GM23338 (cell line): ENCODE results near the gene ADPRH.

Source experiments
- CREB1 ChIP-seq: fragments of 250-450 bp; sonication (Bioruptor Pico); IDR thresholded peaks from 2 replicates; pipeline ENCODE4 v1.5.0; 2020; ENCODE audit warnings: low read depth, mild to moderate bottlenecking, moderate library complexity
- ETS1 ChIP-seq: IDR thresholded peaks from 2 replicates; pipeline ENCODE4 v1.6.1; 2016; ENCODE audit warnings: antibody characterized with exemption
- EZH2 ChIP-seq: fragments of 200-600 bp; sonication (generic); IDR thresholded peaks from one replicate; pipeline ENCODE4 v1.8.0; 2017; ENCODE audit warnings: antibody characterized with exemption, mild to moderate bottlenecking, low read depth; ENCODE audit not compliant: unreplicated experiment
- EZH2phosphoT487 ChIP-seq: fragments of 200-600 bp; sonication (generic); IDR thresholded peaks from one replicate; pipeline ENCODE4 v1.8.1; 2018; ENCODE audit warnings: antibody characterized with exemption; ENCODE audit not compliant: unreplicated experiment
- JUNB ChIP-seq: IDR thresholded peaks from one replicate; pipeline ENCODE4 v1.6.1; 2016; ENCODE audit warnings: antibody characterized with exemption; ENCODE audit not compliant: unreplicated experiment
- NANOG ChIP-seq: IDR thresholded peaks from 2 replicates; pipeline ENCODE4 v1.6.1; 2016; ENCODE audit warnings: antibody characterized with exemption, borderline replicate concordance
- POLR2AphosphoS5 ChIP-seq: IDR thresholded peaks from 2 replicates; pipeline ENCODE4 v1.6.1; 2016; ENCODE audit warnings: antibody characterized with exemption, low read depth
- STAT1 ChIP-seq: IDR thresholded peaks from one replicate; pipeline ENCODE4 v1.6.1; 2016; ENCODE audit warnings: antibody characterized with exemption; ENCODE audit not compliant: unreplicated experiment
- ZNF114 ChIP-seq: fragments of 250-450 bp; sonication (Bioruptor Pico); IDR thresholded peaks from 2 replicates; pipeline ENCODE4 v1.5.0; 2020; ENCODE audit warnings: mild to moderate bottlenecking, moderate library complexity
- ZNF331 ChIP-seq: fragments of 250-450 bp; sonication (Bioruptor Pico); IDR thresholded peaks from 2 replicates; pipeline ENCODE4 v1.5.0; 2020; ENCODE audit warnings: low read depth, mild to moderate bottlenecking, moderate library complexity
- TF ChIP-seq, protein P1 (sequence below), 2 experiments: fragments of 200-600 bp in 1 of 2; sonication (generic) in 1 of 2; conservative IDR thresholded peaks; 2 replicates each; pipeline versions ENCODE4 v1.5.1 to v1.6.1; 2016 to 2017; ENCODE audit warnings: antibody characterized with exemption in 2 of 2, low read depth in 2 of 2, mild to moderate bottlenecking in 2 of 2, moderate library complexity in 1 of 2
- TF ChIP-seq, protein P2 (sequence below): IDR thresholded peaks from one replicate; pipeline ENCODE4 v1.6.1; 2018; ENCODE audit warnings: antibody characterized with exemption; ENCODE audit not compliant: unreplicated experiment
- TF ChIP-seq, protein P3 (sequence below): fragments of 250-450 bp; sonication (Bioruptor Pico); IDR thresholded peaks from 2 replicates; pipeline ENCODE4 v1.5.0; 2020; ENCODE audit warnings: mild to moderate bottlenecking, moderate library complexity

- no peak for TF ChIP-seq EZH2
- TF ChIP-seq, protein P1, sequence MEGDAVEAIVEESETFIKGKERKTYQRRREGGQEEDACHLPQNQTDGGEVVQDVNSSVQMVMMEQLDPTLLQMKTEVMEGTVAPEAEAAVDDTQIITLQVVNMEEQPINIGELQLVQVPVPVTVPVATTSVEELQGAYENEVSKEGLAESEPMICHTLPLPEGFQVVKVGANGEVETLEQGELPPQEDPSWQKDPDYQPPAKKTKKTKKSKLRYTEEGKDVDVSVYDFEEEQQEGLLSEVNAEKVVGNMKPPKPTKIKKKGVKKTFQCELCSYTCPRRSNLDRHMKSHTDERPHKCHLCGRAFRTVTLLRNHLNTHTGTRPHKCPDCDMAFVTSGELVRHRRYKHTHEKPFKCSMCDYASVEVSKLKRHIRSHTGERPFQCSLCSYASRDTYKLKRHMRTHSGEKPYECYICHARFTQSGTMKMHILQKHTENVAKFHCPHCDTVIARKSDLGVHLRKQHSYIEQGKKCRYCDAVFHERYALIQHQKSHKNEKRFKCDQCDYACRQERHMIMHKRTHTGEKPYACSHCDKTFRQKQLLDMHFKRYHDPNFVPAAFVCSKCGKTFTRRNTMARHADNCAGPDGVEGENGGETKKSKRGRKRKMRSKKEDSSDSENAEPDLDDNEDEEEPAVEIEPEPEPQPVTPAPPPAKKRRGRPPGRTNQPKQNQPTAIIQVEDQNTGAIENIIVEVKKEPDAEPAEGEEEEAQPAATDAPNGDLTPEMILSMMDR (conservative IDR thresholded peaks at IDR 0.05; ENCODE audit: low read depth in 2 of 2), result no peak
- TF ChIP-seq, protein P2, sequence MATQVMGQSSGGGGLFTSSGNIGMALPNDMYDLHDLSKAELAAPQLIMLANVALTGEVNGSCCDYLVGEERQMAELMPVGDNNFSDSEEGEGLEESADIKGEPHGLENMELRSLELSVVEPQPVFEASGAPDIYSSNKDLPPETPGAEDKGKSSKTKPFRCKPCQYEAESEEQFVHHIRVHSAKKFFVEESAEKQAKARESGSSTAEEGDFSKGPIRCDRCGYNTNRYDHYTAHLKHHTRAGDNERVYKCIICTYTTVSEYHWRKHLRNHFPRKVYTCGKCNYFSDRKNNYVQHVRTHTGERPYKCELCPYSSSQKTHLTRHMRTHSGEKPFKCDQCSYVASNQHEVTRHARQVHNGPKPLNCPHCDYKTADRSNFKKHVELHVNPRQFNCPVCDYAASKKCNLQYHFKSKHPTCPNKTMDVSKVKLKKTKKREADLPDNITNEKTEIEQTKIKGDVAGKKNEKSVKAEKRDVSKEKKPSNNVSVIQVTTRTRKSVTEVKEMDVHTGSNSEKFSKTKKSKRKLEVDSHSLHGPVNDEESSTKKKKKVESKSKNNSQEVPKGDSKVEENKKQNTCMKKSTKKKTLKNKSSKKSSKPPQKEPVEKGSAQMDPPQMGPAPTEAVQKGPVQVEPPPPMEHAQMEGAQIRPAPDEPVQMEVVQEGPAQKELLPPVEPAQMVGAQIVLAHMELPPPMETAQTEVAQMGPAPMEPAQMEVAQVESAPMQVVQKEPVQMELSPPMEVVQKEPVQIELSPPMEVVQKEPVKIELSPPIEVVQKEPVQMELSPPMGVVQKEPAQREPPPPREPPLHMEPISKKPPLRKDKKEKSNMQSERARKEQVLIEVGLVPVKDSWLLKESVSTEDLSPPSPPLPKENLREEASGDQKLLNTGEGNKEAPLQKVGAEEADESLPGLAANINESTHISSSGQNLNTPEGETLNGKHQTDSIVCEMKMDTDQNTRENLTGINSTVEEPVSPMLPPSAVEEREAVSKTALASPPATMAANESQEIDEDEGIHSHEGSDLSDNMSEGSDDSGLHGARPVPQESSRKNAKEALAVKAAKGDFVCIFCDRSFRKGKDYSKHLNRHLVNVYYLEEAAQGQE, result no peak
- TF ChIP-seq POLR2AphosphoS5, result no peak
- no peak for TF ChIP-seq JUNB
- TF ChIP-seq STAT1, result no peak
- no peak for TF ChIP-seq EZH2phosphoT487
- TF ChIP-seq CREB1, result no peak
- no peak for TF ChIP-seq ZNF114 (CRISPR knock-in tag)
- TF ChIP-seq ETS1, result no peak
- no peak for TF ChIP-seq NANOG
- no peak for TF ChIP-seq ZNF331
- TF ChIP-seq, protein P3, sequence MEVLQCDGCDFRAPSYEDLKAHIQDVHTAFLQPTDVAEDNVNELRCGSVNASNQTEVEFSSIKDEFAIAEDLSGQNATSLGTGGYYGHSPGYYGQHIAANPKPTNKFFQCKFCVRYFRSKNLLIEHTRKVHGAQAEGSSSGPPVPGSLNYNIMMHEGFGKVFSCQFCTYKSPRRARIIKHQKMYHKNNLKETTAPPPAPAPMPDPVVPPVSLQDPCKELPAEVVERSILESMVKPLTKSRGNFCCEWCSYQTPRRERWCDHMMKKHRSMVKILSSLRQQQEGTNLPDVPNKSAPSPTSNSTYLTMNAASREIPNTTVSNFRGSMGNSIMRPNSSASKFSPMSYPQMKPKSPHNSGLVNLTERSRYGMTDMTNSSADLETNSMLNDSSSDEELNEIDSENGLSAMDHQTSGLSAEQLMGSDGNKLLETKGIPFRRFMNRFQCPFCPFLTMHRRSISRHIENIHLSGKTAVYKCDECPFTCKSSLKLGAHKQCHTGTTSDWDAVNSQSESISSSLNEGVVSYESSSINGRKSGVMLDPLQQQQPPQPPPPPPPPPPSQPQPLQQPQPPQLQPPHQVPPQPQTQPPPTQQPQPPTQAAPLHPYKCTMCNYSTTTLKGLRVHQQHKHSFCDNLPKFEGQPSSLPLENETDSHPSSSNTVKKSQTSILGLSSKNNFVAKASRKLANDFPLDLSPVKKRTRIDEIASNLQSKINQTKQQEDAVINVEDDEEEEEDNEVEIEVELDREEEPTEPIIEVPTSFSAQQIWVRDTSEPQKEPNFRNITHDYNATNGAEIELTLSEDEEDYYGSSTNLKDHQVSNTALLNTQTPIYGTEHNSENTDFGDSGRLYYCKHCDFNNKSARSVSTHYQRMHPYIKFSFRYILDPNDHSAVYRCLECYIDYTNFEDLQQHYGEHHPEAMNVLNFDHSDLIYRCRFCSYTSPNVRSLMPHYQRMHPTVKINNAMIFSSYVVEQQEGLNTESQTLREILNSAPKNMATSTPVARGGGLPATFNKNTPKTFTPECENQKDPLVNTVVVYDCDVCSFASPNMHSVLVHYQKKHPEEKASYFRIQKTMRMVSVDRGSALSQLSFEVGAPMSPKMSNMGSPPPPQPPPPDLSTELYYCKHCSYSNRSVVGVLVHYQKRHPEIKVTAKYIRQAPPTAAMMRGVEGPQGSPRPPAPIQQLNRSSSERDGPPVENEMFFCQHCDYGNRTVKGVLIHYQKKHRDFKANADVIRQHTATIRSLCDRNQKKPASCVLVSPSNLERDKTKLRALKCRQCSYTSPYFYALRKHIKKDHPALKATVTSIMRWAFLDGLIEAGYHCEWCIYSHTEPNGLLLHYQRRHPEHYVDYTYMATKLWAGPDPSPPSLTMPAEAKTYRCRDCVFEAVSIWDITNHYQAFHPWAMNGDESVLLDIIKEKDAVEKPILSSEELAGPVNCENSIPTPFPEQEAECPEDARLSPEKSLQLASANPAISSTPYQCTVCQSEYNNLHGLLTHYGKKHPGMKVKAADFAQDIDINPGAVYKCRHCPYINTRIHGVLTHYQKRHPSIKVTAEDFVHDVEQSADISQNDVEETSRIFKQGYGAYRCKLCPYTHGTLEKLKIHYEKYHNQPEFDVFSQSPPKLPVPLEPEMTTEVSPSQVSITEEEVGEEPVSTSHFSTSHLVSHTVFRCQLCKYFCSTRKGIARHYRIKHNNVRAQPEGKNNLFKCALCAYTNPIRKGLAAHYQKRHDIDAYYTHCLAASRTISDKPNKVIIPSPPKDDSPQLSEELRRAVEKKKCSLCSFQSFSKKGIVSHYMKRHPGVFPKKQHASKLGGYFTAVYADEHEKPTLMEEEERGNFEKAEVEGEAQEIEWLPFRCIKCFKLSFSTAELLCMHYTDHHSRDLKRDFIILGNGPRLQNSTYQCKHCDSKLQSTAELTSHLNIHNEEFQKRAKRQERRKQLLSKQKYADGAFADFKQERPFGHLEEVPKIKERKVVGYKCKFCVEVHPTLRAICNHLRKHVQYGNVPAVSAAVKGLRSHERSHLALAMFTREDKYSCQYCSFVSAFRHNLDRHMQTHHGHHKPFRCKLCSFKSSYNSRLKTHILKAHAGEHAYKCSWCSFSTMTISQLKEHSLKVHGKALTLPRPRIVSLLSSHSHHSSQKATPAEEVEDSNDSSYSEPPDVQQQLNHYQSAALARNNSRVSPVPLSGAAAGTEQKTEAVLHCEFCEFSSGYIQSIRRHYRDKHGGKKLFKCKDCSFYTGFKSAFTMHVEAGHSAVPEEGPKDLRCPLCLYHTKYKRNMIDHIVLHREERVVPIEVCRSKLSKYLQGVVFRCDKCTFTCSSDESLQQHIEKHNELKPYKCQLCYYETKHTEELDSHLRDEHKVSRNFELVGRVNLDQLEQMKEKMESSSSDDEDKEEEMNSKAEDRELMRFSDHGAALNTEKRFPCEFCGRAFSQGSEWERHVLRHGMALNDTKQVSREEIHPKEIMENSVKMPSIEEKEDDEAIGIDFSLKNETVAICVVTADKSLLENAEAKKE (CRISPR knock-in tag), result no peak
Measured at GRCh38 chr3:119599558-119600174, 20.4 kb downstream of the ADPRH start.
